ENCODE data around the gene CAPZB.
A peak's percentile ranks its signal among the peaks of the same experiment; 100 is the strongest.

Gene CAPZB

GRCh38 chr1:19390166-19390850 lies 95.0 kb downstream of the CAPZB start:
- no peak for DNase-seq
- no peaks in the 10 kb centered on the region for H3K9me3 ChIP-seq (ENCODE audit: severe bottlenecking)
- no peaks in the 10 kb centered on the region for H3K27me3 ChIP-seq (ENCODE audit: insufficient read depth, low read depth, severe bottlenecking)
- peak overlapping the region; percentile 6 for H3K27ac ChIP-seq
- peaks cover 5% of the 10 kb centered on the region for H3K36me3 ChIP-seq
- H3K4me3 ChIP-seq (ENCODE audit: low read depth, low read length) = no peak overlapping the region; the same call in 1 of the 2 replicates
- TF ChIP-seq CTCF (IDR thresholded peaks at IDR 0.05; ENCODE audit: low read depth, low read length) = no peak

- DNase-seq = no peak
These were observed 96.4 kb downstream of the CAPZB start for GRCh38 chr1:19388980-19389379.

DNA sequence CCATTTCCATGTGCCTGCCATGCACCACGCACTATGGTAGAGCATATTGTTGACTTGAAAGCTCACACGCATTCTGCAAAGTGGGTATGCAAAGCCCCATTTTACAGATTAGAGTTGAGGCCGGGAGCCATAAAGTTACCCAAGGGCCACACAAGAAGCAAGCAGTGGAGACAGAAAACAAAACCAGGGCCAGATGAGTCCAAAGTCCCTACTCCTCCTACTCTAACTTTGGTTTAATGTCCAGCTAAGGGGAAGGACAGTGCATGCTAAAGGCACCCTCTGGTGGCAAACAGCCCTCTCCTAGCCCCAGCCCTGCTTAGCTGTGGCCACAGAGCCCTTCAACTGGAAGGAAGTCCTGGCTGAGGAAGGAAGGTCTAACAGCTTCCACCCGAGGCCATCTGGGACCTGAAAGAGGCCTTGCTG lies 98.3 kb downstream of the CAPZB start:
- Histone ChIP-seq H3K4me3 (ENCODE audit: low read depth, low read length) (no peak overlapping the region), H3K9me3 (ENCODE audit: severe bottlenecking) (no peaks in the 10 kb centered on the region), H3K27ac (no peak overlapping the region), H3K27me3 (ENCODE audit: insufficient read depth, low read depth, severe bottlenecking) (no peaks in the 10 kb centered on the region), H3K36me3 (peaks cover 19% of the 10 kb centered on the region)
- 0 out of 2 replicates have a peak, but pooled peaks have one; percentile 8 for TF ChIP-seq CTCF (IDR thresholded peaks at IDR 0.05; ENCODE audit: low read depth, low read length)
- DNase-seq = no peak

More at GRCh38 chr1:19388980-19389379, 96.4 kb downstream of the CAPZB start:
- H3K27ac ChIP-seq = no peak overlapping the region
- peaks cover 15% of the 10 kb centered on the region for H3K36me3 ChIP-seq
- no peaks in the 10 kb centered on the region for H3K9me3 ChIP-seq (ENCODE audit: severe bottlenecking)
- H3K4me3 ChIP-seq (ENCODE audit: low read depth, low read length) = no peak overlapping the region
- no peak for TF ChIP-seq CTCF (IDR thresholded peaks at IDR 0.05; ENCODE audit: low read depth, low read length)
- H3K27me3 ChIP-seq (ENCODE audit: insufficient read depth, low read depth, severe bottlenecking) = no peaks in the 10 kb centered on the region

- Histone ChIP-seq H3K27me3 (ENCODE audit: insufficient read depth, low read depth, severe bottlenecking) (no peaks in the 10 kb centered on the region), H3K4me3 (ENCODE audit: low read depth, low read length) (no peak overlapping the region), H3K27ac (no peak overlapping the region), H3K36me3 (peaks cover 24% of the 10 kb centered on the region), H3K9me3 (ENCODE audit: severe bottlenecking) (no peaks in the 10 kb centered on the region)
- DNase-seq = no peak
- TF ChIP-seq CTCF (IDR thresholded peaks at IDR 0.05; ENCODE audit: low read depth, low read length) = no peak
These were observed 99.3 kb downstream of the CAPZB start for GRCh38 chr1:19385869-19386591.

DNA sequence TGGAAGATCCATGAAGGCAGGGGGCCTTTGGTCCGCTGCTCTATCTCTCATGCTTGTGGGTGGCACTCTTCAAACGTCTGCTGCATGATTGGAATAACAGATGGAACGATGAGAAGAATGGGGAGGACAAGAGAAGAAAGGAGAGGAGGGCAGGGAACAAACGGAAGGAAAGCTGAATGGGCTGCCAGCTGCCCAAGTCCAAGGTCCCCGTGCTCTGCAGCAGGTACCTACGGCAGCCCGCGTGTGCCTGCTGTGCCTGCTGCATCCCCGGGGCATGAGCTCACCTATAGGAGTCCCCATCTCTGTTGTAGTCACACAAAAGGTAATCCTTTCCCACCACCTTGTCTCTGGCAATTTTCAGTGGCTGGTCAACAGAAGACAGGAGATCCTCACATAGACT lies 100.1 kb downstream of the CAPZB start:
- Histone ChIP-seq H3K27ac (no peak overlapping the region), H3K27me3 (ENCODE audit: insufficient read depth, low read depth, severe bottlenecking) (no peaks in the 10 kb centered on the region), H3K36me3 (peaks cover 25% of the 10 kb centered on the region), H3K9me3 (ENCODE audit: severe bottlenecking) (no peaks in the 10 kb centered on the region), H3K4me3 (ENCODE audit: low read depth, low read length) (no peak overlapping the region)
- DNase-seq = no peak
- no peak for TF ChIP-seq CTCF (IDR thresholded peaks at IDR 0.05; ENCODE audit: low read depth, low read length)

Data from WERI-Rb-1 (cell line).